COLO829 (cell line): ENCODE results near the gene PCCA.

Source experiments
- DNase-seq: peaks from one replicate; pipeline ENCODE4 v3.0.0; 2012; ENCODE audit warnings: low spot score

Gene PCCA

GRCh38 chr13:100526318-100527000 is 437.6 kb downstream of the PCCA start:
- DNase-seq, result no peak

- no peak for DNase-seq
These were observed 438.8 kb downstream of the PCCA start for GRCh38 chr13:100527644-100528043.

- no peak for DNase-seq
These were observed 439.5 kb downstream of the PCCA start for GRCh38 chr13:100528353-100528752.

GRCh38 chr13:100528820-100529219 is 439.9 kb downstream of the PCCA start:
- DNase-seq, result no peak

GRCh38 chr13:100529666-100530377 is 440.9 kb downstream of the PCCA start:
- no peak for DNase-seq

GRCh38 chr13:100530671-100531213 is 441.8 kb downstream of the PCCA start:
- DNase-seq, result no peak

- no peak for DNase-seq
These were observed 443.3 kb downstream of the PCCA start for GRCh38 chr13:100532090-100532766.

- no peak for DNase-seq
These were observed 444.0 kb downstream of the PCCA start for GRCh38 chr13:100532836-100533435.

- no peak for DNase-seq
These were observed 444.7 kb downstream of the PCCA start for GRCh38 chr13:100533588-100534041.

- no peak for DNase-seq
These were observed 445.4 kb downstream of the PCCA start for GRCh38 chr13:100534147-100534843.

- DNase-seq, result no peak
These were observed 446.0 kb downstream of the PCCA start for GRCh38 chr13:100534911-100535310.

- no peak for DNase-seq
These were observed 446.7 kb downstream of the PCCA start for GRCh38 chr13:100535426-100536135.

GRCh38 chr13:100536643-100537180 is 447.8 kb downstream of the PCCA start:
- DNase-seq, result no peak

- DNase-seq, result no peak
These were observed 448.6 kb downstream of the PCCA start for GRCh38 chr13:100537486-100537885.

GRCh38 chr13:100537951-100538462 is 449.1 kb downstream of the PCCA start:
- DNase-seq, result no peak

- no peak for DNase-seq
These were observed 451.7 kb downstream of the PCCA start for GRCh38 chr13:100540621-100541020.

- DNase-seq, result no peak
These were observed 453.3 kb downstream of the PCCA start for GRCh38 chr13:100541897-100542825.

- peak; percentile 30 for DNase-seq
These were observed 453.9 kb downstream of the PCCA start for GRCh38 chr13:100542826-100543156.

- no peak for DNase-seq
These were observed 455.1 kb downstream of the PCCA start for GRCh38 chr13:100543872-100544602.
